Measurements from ENCODE around the gene TTC28. TPM values are rescaled to one million over a fixed set of nuclear protein-coding genes. Genes with fewer than 3 reads are reported as not detected.

Gene TTC28
- total RNA-seq, 4 donors from 2014 or later: 35.6 to 42.6 (median 36.9) TPM

GRCh38 chr22:28429711-28430110 lies 249.9 kb downstream of the TTC28 start:
- peaks cover 12 to 40% (median 14%) of the 10 kb centered on the region in 4 donors for H3K4me1 ChIP-seq
- H3K36me3 ChIP-seq: no peaks in the 10 kb centered on the region
- no peak overlapping the region for H3K4me3 ChIP-seq
- intact Hi-C loops (cut with DNase I): no loop called here
- TF ChIP-seq POLR2AphosphoS5 (IDR thresholded peaks at IDR 0.05) (no peak), CTCF (IDR thresholded peaks at IDR 0.05) (no peak), POLR2A (IDR thresholded peaks at IDR 0.05; ENCODE audit: low read depth) (no peak), EP300 (IDR thresholded peaks at IDR 0.05) (no peak)
- DNase-seq (ENCODE audit: extremely low spot score): no peak
- H3K27me3 ChIP-seq: no peaks in the 10 kb centered on the region
- H3K27ac ChIP-seq (replicated peaks in 1 of 4): no peak overlapping the region
- no peaks in the 10 kb centered on the region for H3K9me3 ChIP-seq

GRCh38 chr22:28428271-28428670 lies 251.4 kb downstream of the TTC28 start:
- Histone ChIP-seq H3K4me1 (peaks cover 12 to 39% (median 14%) of the 10 kb centered on the region in 4 donors), H3K27me3 (no peaks in the 10 kb centered on the region), H3K9me3 (no peaks in the 10 kb centered on the region), H3K36me3 (no peaks in the 10 kb centered on the region), H3K27ac (replicated peaks in 1 of 4) (no peak overlapping the region), H3K4me3 (no peak overlapping the region)
- WGBS: 89% methylated on average over 1 of the region's 1 CpG
- no peak for TF ChIP-seq CTCF (IDR thresholded peaks at IDR 0.05)
- intact Hi-C loops (cut with DNase I): no loop called here
- DNase-seq (ENCODE audit: extremely low spot score): no peak

DNA sequence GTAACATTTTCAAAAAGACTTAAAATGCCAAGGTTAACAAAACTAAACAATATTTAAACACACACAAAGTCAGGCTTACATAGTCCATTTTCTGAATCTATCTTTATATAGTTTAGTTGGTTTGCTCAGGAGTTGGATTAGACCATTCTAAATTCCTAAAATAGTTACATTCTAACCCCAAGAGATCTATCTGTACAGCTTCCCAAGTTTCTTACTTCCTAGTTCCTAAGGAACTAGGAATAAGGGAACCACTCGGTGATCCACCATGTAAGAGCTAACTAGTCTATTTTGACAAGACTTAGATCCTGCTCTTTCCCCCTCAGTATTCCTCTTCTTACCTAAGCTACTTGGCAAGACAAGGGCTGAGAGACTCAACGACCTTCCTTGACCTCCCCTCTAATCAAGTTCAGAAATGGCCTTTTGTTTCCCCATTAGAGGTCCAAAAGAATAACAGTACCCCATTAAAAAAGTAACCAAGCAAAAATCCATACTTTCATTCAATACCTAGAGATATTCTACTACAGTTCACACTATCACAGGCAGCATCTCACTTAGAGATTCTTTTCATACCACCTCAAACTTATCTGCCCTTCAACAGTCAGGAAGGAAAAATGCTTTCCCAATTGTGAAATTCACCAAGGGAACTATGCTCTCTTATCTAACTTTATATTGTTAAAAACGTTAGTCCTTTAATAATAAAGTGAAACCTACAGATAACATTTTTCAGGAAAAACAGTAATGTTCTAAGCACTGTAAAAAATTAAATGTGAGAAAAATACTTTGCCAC lies 253.1 kb downstream of the TTC28 start:
- Histone ChIP-seq H3K27me3 (no peaks in the 10 kb centered on the region), H3K9me3 (no peaks in the 10 kb centered on the region), H3K4me1 (peaks cover 12 to 33% (median 14%) of the 10 kb centered on the region in 4 donors), H3K36me3 (no peaks in the 10 kb centered on the region), H3K4me3 (no peak overlapping the region), H3K27ac (replicated peaks in 1 of 4) (no peak overlapping the region)
- intact Hi-C loops (cut with DNase I): no loop called here
- WGBS: 61% methylated on average over 3 of the region's 3 CpGs
- DNase-seq (ENCODE audit: extremely low spot score): no peak
- no peak for TF ChIP-seq POLR2AphosphoS5 (IDR thresholded peaks at IDR 0.05)

GRCh38 chr22:28425211-28425610 lies 254.4 kb downstream of the TTC28 start:
- TF ChIP-seq POLR2A (IDR thresholded peaks at IDR 0.05; ENCODE audit: low read depth) (no peak), CTCF (IDR thresholded peaks at IDR 0.05) (no peak), POLR2AphosphoS5 (IDR thresholded peaks at IDR 0.05) (no peak), EP300 (IDR thresholded peaks at IDR 0.05) (no peak)
- no peak for DNase-seq (ENCODE audit: extremely low spot score)
- no peaks in the 10 kb centered on the region for H3K36me3 ChIP-seq
- H3K27me3 ChIP-seq: no peaks in the 10 kb centered on the region
- no peak overlapping the region for H3K4me3 ChIP-seq
- no peaks in the 10 kb centered on the region for H3K9me3 ChIP-seq
- 89% methylated on average over 2 of the region's 2 CpGs for WGBS
- H3K4me1 ChIP-seq: peaks cover 5 to 25% (median 8%) of the 10 kb centered on the region in 4 donors
- intact Hi-C loops (cut with DNase I): no loop called here
- no peak overlapping the region for H3K27ac ChIP-seq (replicated peaks in 1 of 4)

DNA sequence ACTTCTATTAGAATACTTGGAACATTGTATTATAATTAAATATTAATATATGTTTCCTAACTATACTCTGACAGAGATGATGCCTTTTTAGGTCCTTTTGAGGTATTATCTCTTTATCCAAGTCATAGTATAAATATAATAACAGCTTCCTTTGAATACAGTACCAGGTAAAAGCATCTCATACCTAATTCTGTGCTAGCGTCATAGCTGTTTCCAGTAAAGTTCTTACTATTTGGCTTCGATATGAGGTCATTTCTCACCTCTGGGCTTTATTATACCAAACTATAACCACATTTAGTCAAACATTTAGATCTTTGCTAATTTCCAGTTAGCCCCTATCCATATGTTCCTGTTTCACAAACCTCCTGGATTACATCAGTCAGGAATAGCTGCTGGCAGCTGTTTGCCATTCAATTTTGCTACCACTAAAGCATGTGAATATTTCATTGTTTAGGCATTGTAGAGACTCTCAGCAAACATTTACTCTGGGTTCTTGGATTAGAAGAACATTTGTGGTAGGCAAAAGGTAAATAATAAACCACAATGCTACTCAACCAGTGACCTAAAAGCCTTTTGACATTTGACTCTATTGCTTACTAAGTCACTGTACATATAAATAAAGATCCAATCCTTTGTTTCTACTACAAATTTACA lies 255.1 kb downstream of the TTC28 start:
- DNase-seq (ENCODE audit: extremely low spot score): no peak
- intact Hi-C loops (cut with DNase I): no loop called here
- 90% methylated on average over 2 of the region's 2 CpGs for WGBS
- Histone ChIP-seq H3K27ac (replicated peaks in 1 of 4) (no peak overlapping the region), H3K9me3 (no peaks in the 10 kb centered on the region), H3K36me3 (no peaks in the 10 kb centered on the region), H3K27me3 (no peaks in the 10 kb centered on the region), H3K4me3 (no peak overlapping the region), H3K4me1 (peaks cover 7 to 24% (median 9%) of the 10 kb centered on the region in 4 donors)
- no peak for TF ChIP-seq POLR2A (IDR thresholded peaks at IDR 0.05; ENCODE audit: low read depth)
- TF ChIP-seq POLR2AphosphoS5 (IDR thresholded peaks at IDR 0.05): no peak
- TF ChIP-seq EP300 (IDR thresholded peaks at IDR 0.05): no peak
- TF ChIP-seq CTCF (IDR thresholded peaks at IDR 0.05): no peak

All from esophagus muscularis mucosa (tissue), 4 donors.